NCI-H526 (cell line): ENCODE results near the gene ZDHHC14.
"Not testable (repeated sequence)": the region's sequence is repeated elsewhere in the genome, so short reads cannot be mapped to it uniquely, and the experiment has no call there.

ENCODE experiments used
- DNase-seq, 2 experiments: peaks; one replicate each; lab custom pipeline; 2025; lab: John Stamatoyannopoulos, UW

The ZDHHC14 gene

GRCh38 chr6:157552820-157553485 lies 172.0 kb downstream of the ZDHHC14 start:
- no peak for DNase-seq

- DNase-seq: no peak
These were observed 173.8 kb downstream of the ZDHHC14 start for GRCh38 chr6:157554747-157555146.

GRCh38 chr6:157555455-157556143 lies 174.6 kb downstream of the ZDHHC14 start:
- DNase-seq: no peak

- no peak for DNase-seq
These were observed 175.2 kb downstream of the ZDHHC14 start for GRCh38 chr6:157556144-157556645.

GRCh38 chr6:157556671-157557430 lies 175.9 kb downstream of the ZDHHC14 start:
- no peak for DNase-seq

GRCh38 chr6:157557559-157557958 lies 176.6 kb downstream of the ZDHHC14 start:
- no peak for DNase-seq

GRCh38 chr6:157558049-157558448 lies 177.1 kb downstream of the ZDHHC14 start:
- DNase-seq: no peak

- no peak for DNase-seq
These were observed 177.7 kb downstream of the ZDHHC14 start for GRCh38 chr6:157558487-157559200.

GRCh38 chr6:157559201-157559756 lies 178.3 kb downstream of the ZDHHC14 start:
- no peak for DNase-seq

- DNase-seq: not testable (repeated sequence)
These were observed 179.1 kb downstream of the ZDHHC14 start for GRCh38 chr6:157560063-157560462.

- DNase-seq: no peak
These were observed 179.9 kb downstream of the ZDHHC14 start for GRCh38 chr6:157560691-157561413.

- no peak for DNase-seq
These were observed 180.4 kb downstream of the ZDHHC14 start for GRCh38 chr6:157561414-157561790.

- DNase-seq: no peak
These were observed 181.2 kb downstream of the ZDHHC14 start for GRCh38 chr6:157561929-157562810.

GRCh38 chr6:157562997-157563396 lies 182.0 kb downstream of the ZDHHC14 start:
- DNase-seq: no peak

GRCh38 chr6:157563611-157564284 lies 182.8 kb downstream of the ZDHHC14 start:
- DNase-seq: no peak

- no peak for DNase-seq
These were observed 187.7 kb downstream of the ZDHHC14 start for GRCh38 chr6:157568702-157569101.

GRCh38 chr6:157569543-157569942 lies 188.6 kb downstream of the ZDHHC14 start:
- DNase-seq: no peak

GRCh38 chr6:157570104-157570503 lies 189.1 kb downstream of the ZDHHC14 start:
- DNase-seq: no peak

GRCh38 chr6:157570752-157571151 lies 189.8 kb downstream of the ZDHHC14 start:
- no peak for DNase-seq

GRCh38 chr6:157571269-157571668 lies 190.3 kb downstream of the ZDHHC14 start:
- no peak for DNase-seq
